ENCODE measurements around the gene PLCH1.

- TF ChIP-seq CTCF (conservative IDR thresholded peaks at IDR 0.05; ENCODE audit: low read depth in 2 of 2) (no peak), CREB1 (CRISPR knock-in tag; IDR thresholded peaks at IDR 0.05; ENCODE audit: low read depth) (no peak), EZH2 (IDR thresholded peaks at IDR 0.05; ENCODE audit: low read depth, unreplicated experiment) (no peak), EZH2phosphoT487 (IDR thresholded peaks at IDR 0.05; ENCODE audit: unreplicated experiment) (no peak), REST (IDR thresholded peaks at IDR 0.05; ENCODE audit: unreplicated experiment) (no peak), POLR2AphosphoS5 (IDR thresholded peaks at IDR 0.05; ENCODE audit: low read depth) (no peak), JUNB (IDR thresholded peaks at IDR 0.05; ENCODE audit: unreplicated experiment) (no peak), NANOG (IDR thresholded peaks at IDR 0.05; ENCODE audit: borderline replicate concordance) (no peak), ETS1 (IDR thresholded peaks at IDR 0.05) (no peak), ZNF114 (CRISPR knock-in tag; IDR thresholded peaks at IDR 0.05) (no peak), STAT1 (IDR thresholded peaks at IDR 0.05; ENCODE audit: unreplicated experiment) (no peak)
Measured at GRCh38 chr3:155393316-155393715, 351.6 kb downstream of the PLCH1 start.
